NCI-H446 treated with DMSO at 0.1 percent for 48 hours (cell line): ENCODE measurements around the gene CDC6.
A peak's percentile ranks its signal among the peaks of the same experiment; 100 is the strongest.

Experiments
- DNase-seq: peaks from one replicate; lab custom pipeline; 2025; lab: John Stamatoyannopoulos, UW

CDC6 gene

GRCh38 chr17:40323391-40324381 lies 36.0 kb downstream of the CDC6 start:
- DNase-seq: no peak

DNA sequence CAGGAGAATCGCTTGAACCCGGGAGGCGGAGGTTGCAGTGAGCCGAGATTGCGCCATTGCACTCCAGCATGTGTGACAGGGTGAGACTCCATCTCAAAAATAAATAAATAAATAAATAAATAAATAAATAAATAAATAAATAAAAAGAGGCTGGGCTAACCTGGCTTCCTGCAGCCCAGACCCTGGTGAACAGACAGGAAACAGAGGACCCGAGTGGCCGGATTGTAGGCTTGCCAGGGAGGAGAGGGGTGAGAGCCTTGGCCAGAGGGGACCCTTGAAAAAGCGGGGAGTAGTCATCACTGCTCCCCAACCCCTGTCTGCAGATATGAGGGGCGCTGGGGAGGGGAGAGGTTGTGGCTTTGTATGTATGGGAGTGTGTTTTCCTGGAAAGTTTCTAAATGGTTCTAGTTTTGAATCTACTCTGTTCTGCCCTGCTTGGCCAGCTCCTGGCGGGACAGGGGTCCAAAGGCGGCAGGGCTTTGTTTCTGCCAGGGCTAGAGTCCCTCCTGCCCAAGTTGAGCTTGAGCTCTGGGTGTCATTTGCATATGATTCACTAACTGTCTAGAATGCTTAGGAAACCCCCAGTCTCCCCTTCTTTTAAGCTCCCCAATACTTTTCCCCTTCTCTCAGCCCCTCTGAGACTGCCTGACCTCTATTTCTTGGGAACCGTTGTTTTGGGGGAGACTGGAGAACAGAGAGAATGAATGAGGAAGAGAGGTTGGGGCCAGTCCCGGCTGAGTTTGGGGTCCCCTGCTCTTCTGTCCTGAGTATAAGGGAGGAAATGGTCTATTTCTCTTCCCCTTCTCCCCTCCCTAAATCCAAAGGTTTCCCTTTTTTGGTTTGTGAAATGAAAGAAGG lies 37.7 kb downstream of the CDC6 start:
- DNase-seq: no peak

GRCh38 chr17:40326014-40326831 lies 38.5 kb downstream of the CDC6 start:
- DNase-seq: no peak

DNA sequence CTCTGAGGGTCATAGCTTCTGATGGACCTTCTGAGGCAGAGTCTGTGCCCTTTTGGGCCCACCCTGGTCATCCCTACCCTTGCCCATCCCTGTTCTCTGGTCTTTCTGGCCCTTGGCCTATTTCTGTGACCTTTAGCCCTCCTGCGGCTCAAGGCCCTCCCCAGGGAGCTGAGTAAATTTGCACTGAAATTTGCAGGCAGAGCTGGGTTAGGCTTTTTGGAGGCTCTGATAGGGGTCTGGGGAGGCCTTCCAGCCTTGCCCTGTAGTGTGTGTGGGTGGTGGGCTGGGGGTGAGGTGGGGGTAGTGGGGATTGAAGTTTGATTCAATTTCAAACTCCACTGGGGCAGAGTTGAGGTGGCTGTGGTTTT lies 39.1 kb downstream of the CDC6 start:
- no peak for DNase-seq

DNA sequence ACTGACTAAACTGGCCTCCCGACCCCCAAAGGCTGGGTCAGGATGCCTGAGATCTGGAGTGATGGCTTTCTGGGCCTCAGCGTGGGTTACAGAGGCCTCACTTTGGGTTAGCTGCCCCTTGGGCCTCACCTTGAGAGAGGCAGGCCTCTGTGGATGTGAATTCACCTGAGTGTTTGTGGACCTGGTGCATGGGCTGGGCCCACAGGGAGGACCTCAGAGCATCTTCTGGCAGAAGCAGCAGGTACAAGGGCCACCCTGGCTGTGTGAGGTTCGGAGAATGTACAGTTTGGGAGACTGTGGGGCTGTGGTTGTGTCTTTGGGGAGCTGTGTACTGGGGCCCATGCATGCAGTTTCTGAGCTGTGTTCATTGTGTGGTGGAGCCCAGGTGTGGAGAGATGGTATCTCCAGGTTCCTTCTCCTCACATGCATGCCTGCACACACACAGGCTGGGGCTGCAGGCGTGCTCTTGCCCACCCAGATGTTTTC lies 39.6 kb downstream of the CDC6 start:
- DNase-seq: no peak

- no peak for DNase-seq
Observed at GRCh38 chr17:40327735-40328385, 40.2 kb downstream of the CDC6 start.

DNA sequence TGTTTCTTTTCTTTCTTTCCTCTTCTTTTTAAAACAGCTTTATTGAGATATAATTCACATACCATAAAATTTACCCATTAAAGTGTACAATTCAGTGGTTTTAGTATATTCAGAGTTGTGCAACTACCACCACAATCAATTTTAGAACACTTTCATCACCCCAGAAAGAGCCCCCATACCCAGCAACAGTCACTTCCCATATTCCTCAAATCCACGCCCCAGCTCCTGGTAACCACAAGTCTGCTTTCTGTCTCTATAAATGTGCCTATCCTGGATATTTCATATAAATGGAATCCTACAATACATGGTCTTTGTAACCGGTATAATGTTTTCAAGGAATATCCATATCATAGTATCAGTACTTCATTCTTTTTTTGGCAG lies 40.7 kb downstream of the CDC6 start:
- DNase-seq: no peak

GRCh38 chr17:40329839-40330794 lies 42.4 kb downstream of the CDC6 start:
- DNase-seq: peak; percentile 7

GRCh38 chr17:40330850-40331470 lies 43.3 kb downstream of the CDC6 start:
- no peak for DNase-seq

- peak; percentile 30 for DNase-seq
Observed at GRCh38 chr17:40331743-40332641, 44.3 kb downstream of the CDC6 start.

- no peak for DNase-seq
Observed at GRCh38 chr17:40333781-40334448, 46.2 kb downstream of the CDC6 start.

DNA sequence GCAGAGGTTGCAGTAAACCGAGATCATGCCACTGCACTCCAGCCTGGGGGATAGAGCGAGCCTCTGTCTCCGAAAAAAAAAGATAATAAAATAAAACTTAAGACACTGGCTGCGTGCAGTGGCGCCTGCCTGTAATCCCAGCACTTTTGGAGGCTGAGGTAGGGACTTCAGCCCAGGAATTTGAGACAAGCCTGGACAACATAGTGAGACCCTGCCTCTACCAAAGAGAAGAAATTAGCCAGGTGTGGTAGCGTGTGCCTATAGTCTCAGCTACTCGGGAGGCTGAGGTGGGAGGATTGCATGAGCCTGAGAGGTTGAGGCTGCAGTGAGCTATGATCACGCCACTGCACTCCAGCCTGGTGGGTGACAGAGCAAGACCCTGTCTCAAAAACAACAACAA lies 47.9 kb downstream of the CDC6 start:
- DNase-seq: no peak

DNA sequence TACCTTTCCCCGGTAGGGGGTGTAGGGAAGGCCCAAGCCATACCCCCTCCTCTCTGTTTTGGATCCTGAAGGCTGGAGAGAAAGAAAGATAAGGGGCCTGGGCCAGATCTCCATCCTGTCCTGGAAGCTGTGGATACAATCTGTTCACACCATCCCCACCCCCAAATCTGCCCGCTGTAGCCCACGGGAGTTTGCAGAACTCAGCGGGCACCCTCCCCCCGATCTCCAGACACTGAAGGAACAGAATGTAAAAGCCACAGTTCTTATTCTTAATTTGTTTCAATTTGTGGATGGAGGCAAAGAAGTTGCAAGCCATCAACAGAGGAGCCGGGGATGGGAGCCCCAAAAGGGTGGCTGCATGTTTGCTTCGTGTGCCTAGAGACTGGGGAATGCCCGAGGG lies 49.7 kb downstream of the CDC6 start:
- no peak for DNase-seq

DNA sequence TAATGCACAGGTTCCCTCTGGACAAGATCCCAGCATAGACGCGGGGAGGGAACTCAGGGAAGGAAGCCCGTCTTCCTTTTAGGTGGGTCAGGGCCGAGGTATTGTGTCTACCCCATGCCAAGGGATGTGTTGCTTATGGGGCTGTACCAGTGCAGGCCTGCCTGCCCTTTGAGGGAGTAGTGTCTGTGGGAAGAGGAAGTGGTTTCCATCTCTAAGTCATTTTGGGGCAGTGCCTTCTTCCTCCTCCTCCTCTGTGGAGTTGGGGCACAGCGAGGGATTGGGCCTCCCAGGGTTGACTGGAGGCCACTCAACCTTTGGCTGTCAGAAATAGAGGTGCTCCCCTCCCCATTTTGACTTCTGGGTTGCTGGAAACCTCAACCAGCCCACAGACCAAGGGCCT lies 50.4 kb downstream of the CDC6 start:
- no peak for DNase-seq

GRCh38 chr17:40338941-40339649 lies 51.4 kb downstream of the CDC6 start:
- DNase-seq: no peak

GRCh38 chr17:40340327-40340726 lies 52.6 kb downstream of the CDC6 start:
- DNase-seq: no peak
